ENCODE measurements around the gene FAM107B. TPM values are rescaled to one million over a fixed set of nuclear protein-coding genes. Genes with fewer than 3 reads are reported as not detected.

FAM107B gene
- total RNA-seq, 6 experiments from 2014 or later = 58.6 to 116 (median 68.7) TPM

DNA sequence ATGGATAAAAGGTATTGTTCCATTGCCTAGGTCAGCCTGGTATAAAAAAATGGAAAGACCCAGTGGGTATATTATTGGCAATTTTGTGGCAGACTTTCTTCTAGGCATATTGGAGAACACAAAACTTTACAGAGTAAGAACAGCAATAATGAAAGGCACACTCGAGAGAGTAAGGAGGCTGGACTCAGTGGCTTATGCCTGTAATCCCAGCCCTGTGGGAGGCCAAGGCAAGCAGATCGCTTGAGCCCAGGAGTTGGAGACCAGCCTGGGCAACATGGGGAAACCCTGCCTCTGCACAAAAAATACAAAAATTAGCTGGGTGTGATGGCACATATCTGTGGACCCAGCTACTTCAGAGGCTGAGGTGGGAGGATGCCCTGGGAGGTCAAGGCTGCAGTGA, 158.2 kb downstream of the FAM107B start:
- H3K27ac ChIP-seq = no peak overlapping the region
- no peaks in the 10 kb centered on the region for H3K27me3 ChIP-seq
- H3K4me1 ChIP-seq = peaks cover 0 to 17% (median 4%) of the 10 kb centered on the region in 4 donors
- H3K4me3 ChIP-seq = no peak overlapping the region
- DNase-seq (no peak), ATAC-seq (no peak)
- WGBS (ENCODE audit: insufficient coverage, low coverage, low lambda C conversion rate, missing lambda C conversion rate) = 93% methylated on average over 2 of the region's 2 CpGs
- no peaks in the 10 kb centered on the region for H3K36me3 ChIP-seq
- intact Hi-C loops (cut with DNase I) = no loop called here
- no peak for TF ChIP-seq CTCF (IDR thresholded peaks at IDR 0.05)
- TF ChIP-seq POLR2A (IDR thresholded peaks at IDR 0.05) = no peak
- no peaks in the 10 kb centered on the region for H3K9me3 ChIP-seq

DNA sequence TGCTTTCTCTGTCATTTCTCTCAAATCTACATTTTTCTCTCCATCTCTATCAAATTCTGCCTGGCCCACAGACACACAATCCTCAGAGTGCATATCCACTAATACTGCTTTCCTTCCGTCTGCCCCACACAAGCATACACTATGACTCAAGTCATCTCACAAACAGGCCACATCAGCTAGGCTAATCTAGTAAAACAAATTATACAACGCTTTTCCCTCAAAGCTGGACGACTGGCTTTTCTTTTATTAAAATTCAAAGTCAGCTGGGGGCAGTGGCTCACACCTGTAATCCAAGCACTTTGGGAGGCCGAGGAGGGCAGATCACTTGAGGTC, 161.1 kb downstream of the FAM107B start:
- peak overlapping the region in 2 of 3 donors; percentile 86 to 88 for H3K27ac ChIP-seq
- H3K36me3 ChIP-seq = no peaks in the 10 kb centered on the region
- WGBS (ENCODE audit: insufficient coverage, low coverage, low lambda C conversion rate, missing lambda C conversion rate) = 70% methylated on average over 4 of the region's 4 CpGs
- DNase-seq (no peak), ATAC-seq (no peak)
- no peak overlapping the region for H3K4me3 ChIP-seq
- H3K4me1 ChIP-seq = peaks cover 0 to 41% (median 14%) of the 10 kb centered on the region in 4 donors
- no peaks in the 10 kb centered on the region for H3K27me3 ChIP-seq
- intact Hi-C loops (cut with DNase I) = no loop called here
- no peaks in the 10 kb centered on the region for H3K9me3 ChIP-seq
- TF ChIP-seq POLR2A (IDR thresholded peaks at IDR 0.05) = no peak
- TF ChIP-seq CTCF (IDR thresholded peaks at IDR 0.05) = no peak

DNA sequence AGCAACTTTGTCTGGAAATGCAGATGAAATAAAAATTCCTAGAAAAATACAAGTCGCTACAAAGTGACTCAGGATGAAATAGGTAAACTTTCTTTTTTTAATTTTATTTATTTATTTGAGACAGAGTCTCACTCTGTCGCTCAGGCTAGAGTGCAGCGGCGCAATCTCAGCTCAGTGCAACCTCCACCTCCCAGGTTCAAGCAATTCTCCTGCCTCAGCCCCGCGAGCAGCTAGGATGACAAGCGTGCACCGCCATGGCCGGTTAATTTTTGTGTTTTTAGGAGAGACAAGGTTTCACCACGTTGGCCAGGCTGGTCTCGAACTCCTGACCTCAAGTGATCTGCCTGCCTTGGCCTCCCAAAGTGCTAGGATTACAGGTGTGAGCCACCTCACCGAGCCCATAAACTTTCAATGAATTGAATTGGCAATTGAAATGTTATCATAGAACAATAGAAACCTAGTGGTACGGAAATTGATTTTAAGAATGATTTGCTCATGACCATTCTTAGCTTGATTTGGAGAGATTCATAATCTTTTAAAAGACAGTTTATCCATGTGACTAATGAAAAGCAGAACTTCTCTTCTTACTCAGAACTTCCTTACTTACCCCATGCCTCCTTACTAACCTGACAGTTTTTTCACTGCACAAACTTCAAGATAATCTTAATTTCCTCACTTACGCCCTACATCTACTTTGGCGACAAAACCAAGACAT, 161.7 kb downstream of the FAM107B start:
- 70% methylated on average over 15 of the region's 15 CpGs for WGBS (ENCODE audit: insufficient coverage, low coverage, low lambda C conversion rate, missing lambda C conversion rate)
- intact Hi-C loops (cut with DNase I) = no loop called here
- no peaks in the 10 kb centered on the region for H3K36me3 ChIP-seq
- no peaks in the 10 kb centered on the region for H3K9me3 ChIP-seq
- H3K27ac ChIP-seq = peak overlapping the region; percentile 22 to 88 (median 86)
- H3K4me3 ChIP-seq = no peak overlapping the region
- no peak for DNase-seq
- ATAC-seq = no peak
- TF ChIP-seq POLR2A (IDR thresholded peaks at IDR 0.05) (no peak), CTCF (IDR thresholded peaks at IDR 0.05) (no peak)
- H3K27me3 ChIP-seq = no peaks in the 10 kb centered on the region
- H3K4me1 ChIP-seq = peaks cover 0 to 46% (median 15%) of the 10 kb centered on the region in 4 donors

DNA sequence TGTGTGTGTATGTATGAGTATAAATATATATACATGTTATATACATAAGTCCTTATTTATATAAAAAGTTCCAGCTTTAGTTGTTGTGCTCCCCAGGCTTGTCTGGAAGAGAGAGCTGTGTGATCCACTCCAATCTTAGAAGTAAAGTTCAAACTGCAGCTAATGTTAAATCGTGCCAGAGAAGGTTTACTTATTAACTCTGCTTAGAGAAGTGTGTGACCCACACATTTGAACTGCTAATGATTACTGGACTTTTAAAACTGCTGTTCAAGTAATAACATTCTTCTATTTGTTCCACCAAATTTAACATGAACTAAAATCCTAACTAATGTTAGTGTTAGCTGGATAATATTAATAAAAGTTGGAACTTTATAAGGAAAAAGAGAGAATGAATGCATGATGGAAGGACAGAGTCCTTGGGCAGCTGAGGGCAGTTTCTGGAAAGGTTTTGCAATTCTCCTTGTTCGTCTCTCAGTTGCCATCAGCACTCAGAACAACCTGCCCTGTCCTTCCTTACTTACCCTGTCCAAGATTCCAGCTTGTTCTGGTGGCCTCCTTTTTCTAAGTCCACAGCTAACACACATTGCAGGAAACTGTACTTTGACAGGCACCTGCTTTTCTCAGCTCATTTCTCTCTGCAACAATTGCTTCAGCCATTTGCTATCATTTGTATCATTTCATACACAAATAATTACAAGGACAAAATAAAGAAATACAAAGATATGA, 162.6 kb downstream of the FAM107B start:
- intact Hi-C loops (cut with DNase I) = no loop called here
- Histone ChIP-seq H3K4me1 (peaks cover 0 to 46% (median 15%) of the 10 kb centered on the region in 4 donors), H3K4me3 (no peak overlapping the region), H3K36me3 (no peaks in the 10 kb centered on the region), H3K9me3 (no peaks in the 10 kb centered on the region), H3K27me3 (no peaks in the 10 kb centered on the region), H3K27ac (peak overlapping the region; percentile 56 to 88 (median 86))
- ATAC-seq (peak; percentile 85 to 92 (median 90)), DNase-seq (peak in 1 of 3 donors; percentile 72)
- 10% methylated on average over 2 of the region's 2 CpGs for WGBS (ENCODE audit: insufficient coverage, low coverage, low lambda C conversion rate, missing lambda C conversion rate)
- TF ChIP-seq POLR2A (IDR thresholded peaks at IDR 0.05) (no peak), CTCF (IDR thresholded peaks at IDR 0.05) (no peak)

All from right lobe of liver (tissue), 6 donors.